K562 (cell line): ENCODE results near the gene OR10H5. TPM values are rescaled to one million over a fixed set of nuclear protein-coding genes. Genes with fewer than 3 reads are reported as not detected.

Experiments
- ATAC-seq: fragments of 200-7000 bp; cut with Tn5 transposase; 3 replicates; pipeline ENCODE4 v1.9.1; 2020; ENCODE audit warnings: moderate library complexity
- BruUV-seq: library from RNA; stranded (reverse); fragments of 400-500 nt; replicated peaks from 2 replicates; lab custom pipeline; 2021; lab: Mats Ljungman, UMichigan
- CTCF ChIA-PET: fragments of 300-600 bp; formaldehyde crosslinking; extraction: SDS; loops from one replicate; lab custom pipeline; 2021; ENCODE audit warnings: low intra/inter-chr PET ratio; lab: Yijun Ruan, JAX
- POLR2A ChIA-PET: fragments of 300-600, 350-650 bp; sonication (Branson Sonifier 250); formaldehyde crosslinking; extraction: SDS; loops from one replicate; lab custom pipeline; 2021; ENCODE audit warnings: antibody characterized with exemption, inconsistent platforms; lab: Yijun Ruan, JAX
- DNase-seq, 4 experiments: peaks; one replicate each; pipeline versions ENCODE4 v3.0.0 to v3.0.0-alpha.2; 2011 to 2018; ENCODE audit warnings: low spot score in 3 of 4, mixed read lengths in 3 of 4; ENCODE audit errors: extremely low read depth in 1 of 4
- FAIRE-seq: peaks from 2 replicates; lab custom pipeline; 2011; peaks lifted over from hg19 to GRCh38; lab: Jason Lieb, UNC
- H2AFZ ChIP-seq: 2 replicates; pipeline ENCODE4 v1.6.0; 2011; ENCODE audit warnings: low read depth, low read length, control low read depth, inconsistent platforms
- H3K27ac ChIP-seq: fragments of 200-600 bp; 3 replicates; pipeline ENCODE4 v1.8.0; 2011; ENCODE audit warnings: low read depth, mild to moderate bottlenecking, control low read depth, inconsistent platforms, low read length, moderate library complexity, mixed read lengths; ENCODE audit errors: extremely low read depth
- H3K27me3 ChIP-seq, 2 experiments: fragments of 300-600 bp in 1 of 2; 2 replicates in 1 of 2; 3 replicates in 1 of 2; pipeline versions ENCODE4 v1.6.0 to v1.8.0; 2011; ENCODE audit warnings: inconsistent platforms in 2 of 2, low read length in 2 of 2, mild to moderate bottlenecking in 1 of 2, mixed read lengths in 1 of 2, moderate library complexity in 1 of 2; ENCODE audit not compliant: control insufficient read depth in 2 of 2, insufficient read depth in 2 of 2
- H3K36me3 ChIP-seq: fragments of 300-600 bp; 3 replicates; pipeline ENCODE4 v1.8.0; 2011; ENCODE audit warnings: mild to moderate bottlenecking, low read length, inconsistent platforms; ENCODE audit not compliant: control insufficient read depth, insufficient read depth
- H3K4me1 ChIP-seq, 2 experiments: fragments of 200-600 bp in 1 of 2; replicated peaks in 1 of 2; 2 replicates in 1 of 2; 3 replicates in 1 of 2; pipeline versions ENCODE4 v1.5.1 to v1.8.0; 2011; ENCODE audit warnings: inconsistent platforms in 2 of 2, low read length in 2 of 2, mild to moderate bottlenecking in 1 of 2, mixed read lengths in 1 of 2, moderate library complexity in 1 of 2; ENCODE audit not compliant: control insufficient read depth in 2 of 2, insufficient read depth in 2 of 2
- H3K4me2 ChIP-seq: 2 replicates; pipeline ENCODE4 v1.6.1; 2011; ENCODE audit warnings: low read length, control low read depth, inconsistent platforms, mixed read lengths; ENCODE audit not compliant: insufficient read depth
- H3K4me3 ChIP-seq: fragments of 200-600 bp; sonication (generic), shearing (Covaris generic); 2 replicates; pipeline ENCODE4 v1.5.1; 2016; ENCODE audit warnings: control low read depth, inconsistent platforms
- H3K79me2 ChIP-seq: fragments of 200-600 bp; 3 replicates; pipeline ENCODE4 v1.8.0; 2011; ENCODE audit warnings: low read length, inconsistent platforms; ENCODE audit not compliant: control insufficient read depth, insufficient read depth
- H3K9ac ChIP-seq, 2 experiments: 2 replicates each; pipeline versions ENCODE4 v1.6.0 to v1.6.1; 2011; ENCODE audit warnings: low read depth in 2 of 2, low read length in 2 of 2, control low read depth in 1 of 2, inconsistent platforms in 1 of 2, mild to moderate bottlenecking in 1 of 2, mixed read lengths in 1 of 2; ENCODE audit not compliant: insufficient read depth in 1 of 2
- H3K9me1 ChIP-seq: one replicate; pipeline ENCODE4 v1.6.0; 2011; ENCODE audit warnings: inconsistent platforms, mild to moderate bottlenecking, low read length, moderate library complexity; ENCODE audit not compliant: control insufficient read depth, insufficient read depth
- H3K9me3 ChIP-seq: replicated peaks from 2 replicates; pipeline ENCODE4 v1.5.1; 2011; ENCODE audit warnings: low read depth, low read length, inconsistent platforms; ENCODE audit not compliant: control insufficient read depth, insufficient read depth
- H4K20me1 ChIP-seq: replicated peaks from 2 replicates; pipeline ENCODE4 v1.6.1; 2011; ENCODE audit warnings: low read length, inconsistent platforms, mixed read lengths; ENCODE audit not compliant: control insufficient read depth, insufficient read depth
- MAFF ChIP-seq: IDR thresholded peaks from 2 replicates; pipeline ENCODE4 v1.6.1; 2012; ENCODE audit warnings: low read length, improper control_type of control experiment
- NKRF ChIP-seq: fragments of 450-650 bp; IDR thresholded peaks from 2 replicates; pipeline ENCODE4 v1.6.1; 2016; ENCODE audit warnings: borderline replicate concordance
- RBM22 ChIP-seq: fragments of 200-400 bp; formaldehyde crosslinking; IDR thresholded peaks from 2 replicates; pipeline ENCODE4 v1.6.1; 2018; ENCODE audit warnings: low read length, low read depth; ENCODE audit not compliant: poor library complexity, severe bottlenecking
- WGBS: fragments of 100-300 bp; shearing (Covaris generic); methylation state at CpG from one replicate; pipeline ENCODE4 v1.1.6; 2016; ENCODE audit warnings: low coverage, mixed read lengths; ENCODE audit not compliant: insufficient coverage; ENCODE audit errors: missing lambda C conversion rate; 5-methylcytosine and 5-hydroxymethylcytosine counted together
- in situ Hi-C: fragments of 300-500 bp; cut with MboI; formaldehyde crosslinking; loops from 4 replicates; pipeline ENCODE4 v1.15.0; 2018; ENCODE audit warnings: inconsistent platforms, mixed read lengths
- intact Hi-C: fragments of 100-400 bp; cut with micrococcal nuclease; formaldehyde crosslinking; loops from 2 replicates; pipeline ENCODE4 v1.14.2; 2022
- polyA plus RNA-seq, 8 experiments: library from polyadenylated mRNA; depleted of rRNA in 4 of 8; stranded (reverse) in 5 of 8; unstranded in 3 of 8; fragments of >200 nt; fragmentation: Nextera tagmentation in 2 of 8; fragmentation: Illumina TruSeq in 1 of 8; extraction: Ambion mirVana in 2 of 8; extraction: Trizol in 1 of 8; gene quantifications; 2 replicates each; pipeline versions ENCODE4 v1.2.1 to v1.2.3, GENCODE V29; 2011 to 2014; ENCODE audit warnings: inconsistent platforms in 1 of 8, missing spikeins in 1 of 8
- total RNA-seq, 7 experiments: library from RNA; depleted of rRNA in 6 of 7; stranded (reverse); fragments of >200 nt in 6 of 7; fragmentation: Illumina TruSeq in 2 of 7; extraction: Trizol in 2 of 7; gene quantifications; 2 replicates each; pipeline versions ENCODE4 v1.2.1 to v1.2.3, GENCODE V29; 2011 to 2021; ENCODE audit warnings: low replicate concordance in 1 of 7

The OR10H5 gene
- total and polyA plus RNA-seq, 9 of the 15 experiments (the other 6 are each of a cell fraction or from before 2014, with no cell fraction given), result not detected

DNA sequence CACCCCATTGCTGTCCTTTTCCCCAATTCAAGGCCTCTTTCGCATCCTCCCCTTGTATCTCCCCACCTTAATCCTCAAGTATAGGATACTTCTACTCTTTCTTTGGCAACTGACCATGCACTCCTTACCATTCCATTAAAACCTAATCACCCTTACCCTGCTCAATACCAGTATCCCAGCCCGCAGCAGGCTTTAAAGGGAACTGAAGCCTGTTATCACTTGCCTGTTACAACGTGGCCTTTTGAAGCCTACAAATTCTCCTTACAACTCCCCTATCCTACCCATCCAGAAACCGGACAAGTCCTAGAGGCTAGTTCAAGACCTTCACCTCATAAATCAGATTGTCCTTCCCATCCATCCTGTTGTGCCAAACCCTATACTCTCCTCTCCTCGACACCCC is 44.2 kb downstream of the OR10H5 start:
- ChIA-PET POLR2A (interaction anchor here (0.6 kb wide), 1 partner anchor 167 kb away, joined by 3 read pairs; no protein-coding TSS in a partner anchor), CTCF (no interaction called here)
- Histone ChIP-seq H3K4me1 (peaks cover 16 to 56% of the 10 kb centered on the region in 2 experiments), H3K4me2 (peak overlapping the region; percentile 88), H3K9me1 (no peaks in the 10 kb centered on the region), H4K20me1 (no peaks in the 10 kb centered on the region), H3K79me2 (peaks cover 70% of the 10 kb centered on the region), H3K36me3 (peaks cover 60% of the 10 kb centered on the region), H3K9ac (peak overlapping the region; percentile 53 to 80; a peak in 3 of 4 replicates), H3K27ac (peak overlapping the region; percentile 83), H3K27me3 (no peaks in the 10 kb centered on the region), H2AFZ (no peak overlapping the region), H3K9me3 (no peaks in the 10 kb centered on the region), H3K4me3 (peak overlapping the region; percentile 54)
- no peak for FAIRE-seq
- intact Hi-C loops (no loop called here), in situ Hi-C loops (no loop called here)
- 40% methylated on average over 5 of the region's 5 CpGs for WGBS
- TF ChIP-seq RBM22, result no peak
- TF ChIP-seq MAFF, result no peak
- TF ChIP-seq NKRF, result 0 out of 2 replicates have a peak, but pooled peaks have one; percentile 22
- DNase-seq, result no peak
- no TSS peak for BruUV-seq
- ATAC-seq, result no peak
